Gastrocnemius medialis (tissue), 4 donors: Measurements from ENCODE around the gene ZMYND8.
"Not testable (repeated sequence)": the region's sequence is repeated elsewhere in the genome, so short reads cannot be mapped to it uniquely, and the experiment has no call there.

Source experiments
- POLR2A ChIP-seq, 2 donors: fragments of 450-650 bp; IDR thresholded peaks; one replicate each; pipeline ENCODE4 v1.6.1; 2017; ENCODE audit warnings: antibody characterized with exemption in 2 of 2, mild to moderate bottlenecking in 2 of 2, moderate library complexity in 2 of 2
- TF ChIP-seq, protein P1 (sequence below), 5 experiments: fragments of 450-650 bp in 3 of 5; fragments of 200-600 bp in 2 of 5; sonication (generic) in 2 of 5; IDR thresholded peaks in 4 of 5; conservative IDR thresholded peaks in 1 of 5; 1 replicate in 4 of 5; 2 replicates in 1 of 5; pipeline ENCODE4 v1.5.1; 2016 to 2019; ENCODE audit warnings: antibody characterized with exemption in 5 of 5, mild to moderate bottlenecking in 3 of 5, moderate library complexity in 3 of 5

- TF ChIP-seq, protein P1, sequence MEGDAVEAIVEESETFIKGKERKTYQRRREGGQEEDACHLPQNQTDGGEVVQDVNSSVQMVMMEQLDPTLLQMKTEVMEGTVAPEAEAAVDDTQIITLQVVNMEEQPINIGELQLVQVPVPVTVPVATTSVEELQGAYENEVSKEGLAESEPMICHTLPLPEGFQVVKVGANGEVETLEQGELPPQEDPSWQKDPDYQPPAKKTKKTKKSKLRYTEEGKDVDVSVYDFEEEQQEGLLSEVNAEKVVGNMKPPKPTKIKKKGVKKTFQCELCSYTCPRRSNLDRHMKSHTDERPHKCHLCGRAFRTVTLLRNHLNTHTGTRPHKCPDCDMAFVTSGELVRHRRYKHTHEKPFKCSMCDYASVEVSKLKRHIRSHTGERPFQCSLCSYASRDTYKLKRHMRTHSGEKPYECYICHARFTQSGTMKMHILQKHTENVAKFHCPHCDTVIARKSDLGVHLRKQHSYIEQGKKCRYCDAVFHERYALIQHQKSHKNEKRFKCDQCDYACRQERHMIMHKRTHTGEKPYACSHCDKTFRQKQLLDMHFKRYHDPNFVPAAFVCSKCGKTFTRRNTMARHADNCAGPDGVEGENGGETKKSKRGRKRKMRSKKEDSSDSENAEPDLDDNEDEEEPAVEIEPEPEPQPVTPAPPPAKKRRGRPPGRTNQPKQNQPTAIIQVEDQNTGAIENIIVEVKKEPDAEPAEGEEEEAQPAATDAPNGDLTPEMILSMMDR (IDR thresholded peaks at IDR 0.05 in 4 of 5, conservative IDR thresholded peaks at IDR 0.05 in 1 of 5), result not testable (repeated sequence)
- not testable (repeated sequence) for TF ChIP-seq POLR2A (IDR thresholded peaks at IDR 0.05)
Measured at GRCh38 chr20:47264137-47264769, 92.2 kb downstream of the ZMYND8 start.
